HG03354 (cell line): ENCODE measurements around the gene STEAP3.
A peak's percentile ranks its signal among the peaks of the same experiment; 100 is the strongest.

Experiments
- ATAC-seq: cut with Tn5 transposase; IDR thresholded peaks from one replicate; pipeline ENCODE4 v1.9.1; 2021; ENCODE audit warnings: mild to moderate bottlenecking; ENCODE audit not compliant: unreplicated experiment, poor library complexity, severe bottlenecking

STEAP3 gene, protein sequence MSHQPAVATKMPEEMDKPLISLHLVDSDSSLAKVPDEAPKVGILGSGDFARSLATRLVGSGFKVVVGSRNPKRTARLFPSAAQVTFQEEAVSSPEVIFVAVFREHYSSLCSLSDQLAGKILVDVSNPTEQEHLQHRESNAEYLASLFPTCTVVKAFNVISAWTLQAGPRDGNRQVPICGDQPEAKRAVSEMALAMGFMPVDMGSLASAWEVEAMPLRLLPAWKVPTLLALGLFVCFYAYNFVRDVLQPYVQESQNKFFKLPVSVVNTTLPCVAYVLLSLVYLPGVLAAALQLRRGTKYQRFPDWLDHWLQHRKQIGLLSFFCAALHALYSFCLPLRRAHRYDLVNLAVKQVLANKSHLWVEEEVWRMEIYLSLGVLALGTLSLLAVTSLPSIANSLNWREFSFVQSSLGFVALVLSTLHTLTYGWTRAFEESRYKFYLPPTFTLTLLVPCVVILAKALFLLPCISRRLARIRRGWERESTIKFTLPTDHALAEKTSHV

DNA sequence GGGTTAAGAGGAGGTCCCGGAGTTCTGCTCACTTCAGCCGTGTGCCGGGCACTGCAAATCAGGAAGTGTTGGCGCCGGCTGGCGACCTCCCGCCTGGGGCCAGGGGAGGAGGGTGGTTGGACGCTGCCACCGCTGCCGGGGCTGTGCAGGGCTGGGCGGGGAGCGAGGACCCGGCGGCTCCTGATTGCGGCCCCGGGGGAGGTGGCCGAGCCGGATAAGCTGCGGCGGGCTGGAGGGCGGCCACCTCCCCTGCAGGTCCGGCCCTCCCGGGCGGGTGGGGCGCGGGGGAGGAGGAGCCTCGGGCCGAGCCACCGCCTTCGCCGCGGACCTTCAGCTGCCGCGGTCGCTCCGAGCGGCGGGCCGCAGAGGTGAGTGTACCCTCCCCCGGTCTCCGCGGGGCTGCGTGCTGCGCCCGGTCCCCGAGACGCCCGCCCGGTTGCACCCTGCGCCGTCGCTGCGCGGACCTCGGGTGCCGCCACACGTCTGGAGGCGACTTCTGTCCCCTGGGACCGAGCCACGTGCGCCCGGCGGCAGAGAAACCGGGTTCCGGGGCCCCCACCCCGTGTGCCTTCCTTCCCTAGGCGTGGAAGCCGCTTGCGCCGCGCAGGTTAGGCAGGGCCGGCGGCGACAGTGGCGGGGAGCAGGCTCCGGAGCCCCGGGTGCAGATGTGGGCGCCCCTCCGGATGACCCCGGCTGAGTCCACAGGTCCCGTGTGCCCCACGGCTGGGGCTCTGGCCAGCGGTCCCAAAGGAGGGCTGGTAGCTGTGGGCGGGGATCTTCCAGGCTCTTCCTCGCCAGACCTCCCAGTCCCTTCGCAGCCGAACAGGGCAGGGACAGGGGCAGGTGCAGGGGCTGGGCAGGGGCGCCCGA, at the start of gene STEAP3:
TSS of gene STEAP3 (plus strand) at position 314 of the 870 bp plus-strand sequence. CDS start 7,179 bp downstream, outside the sequence.
- peak; percentile 78 for ATAC-seq

- peak; percentile 82 for ATAC-seq
Measured at GRCh38 chr2:119174216-119174992, 49.2 kb upstream of the STEAP3 start.

GRCh38 chr2:119174993-119175347, 48.7 kb upstream of the STEAP3 start:
- ATAC-seq, result no peak

- no peak for ATAC-seq
Measured at GRCh38 chr2:119175517-119175916, 48.1 kb upstream of the STEAP3 start.

DNA sequence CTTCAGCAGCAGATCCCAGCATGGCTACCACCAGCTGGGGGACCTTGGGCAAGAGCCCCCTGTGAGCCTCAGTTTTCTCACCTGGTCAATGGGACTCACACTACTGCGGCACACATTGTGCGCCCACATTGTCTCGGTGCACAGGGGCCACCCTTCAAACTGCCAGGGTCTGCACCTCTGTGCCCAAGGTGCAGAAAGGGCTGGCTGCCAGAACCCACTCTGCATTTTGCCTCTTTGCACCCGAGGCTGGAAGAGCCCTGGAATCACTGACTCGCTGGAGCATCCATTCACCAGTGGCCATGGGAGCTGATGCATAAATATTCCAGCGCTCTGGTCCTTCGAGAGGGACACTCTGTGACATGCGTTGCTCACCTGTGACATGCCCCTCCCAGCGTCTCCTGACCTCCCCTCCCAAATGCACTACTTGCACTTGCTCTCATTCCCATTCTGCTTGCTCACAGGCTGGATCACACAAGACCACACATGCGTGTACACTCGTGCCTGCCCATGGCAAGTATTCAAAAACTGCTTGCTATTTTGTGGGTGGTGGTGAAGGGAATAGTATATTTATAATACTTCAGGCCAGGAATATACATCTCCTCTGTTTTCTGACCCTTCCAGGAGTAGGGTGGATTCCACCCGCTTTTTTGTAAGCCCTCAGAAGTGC, 46.3 kb upstream of the STEAP3 start:
- no peak for ATAC-seq

GRCh38 chr2:119177838-119178190, 45.8 kb upstream of the STEAP3 start:
- ATAC-seq, result no peak

- ATAC-seq, result no peak
Measured at GRCh38 chr2:119178776-119179175, 44.9 kb upstream of the STEAP3 start.

DNA sequence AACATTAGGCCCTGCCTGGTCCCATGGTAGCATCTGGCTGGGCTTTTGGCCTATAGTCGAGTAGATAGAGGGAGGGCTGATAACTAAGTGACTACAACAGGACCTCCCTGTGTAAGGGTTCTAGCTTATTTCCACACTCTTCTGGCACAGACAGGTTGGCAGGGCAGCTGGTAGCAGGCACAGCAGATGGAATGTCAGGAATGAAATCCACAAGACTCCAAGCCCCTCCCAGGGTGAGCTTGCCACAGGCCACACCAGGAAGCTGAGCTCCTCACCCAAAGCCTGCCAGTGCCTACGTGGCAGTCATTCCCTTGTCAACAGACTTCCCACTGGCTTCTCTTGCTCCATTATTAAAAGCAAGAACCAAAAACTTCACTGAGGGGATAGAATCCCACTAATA, 44.4 kb upstream of the STEAP3 start:
- no peak for ATAC-seq

GRCh38 chr2:119179991-119180390, 43.6 kb upstream of the STEAP3 start:
- ATAC-seq, result no peak

- ATAC-seq, result no peak
Measured at GRCh38 chr2:119180892-119181291, 42.7 kb upstream of the STEAP3 start.

GRCh38 chr2:119181391-119181790, 42.2 kb upstream of the STEAP3 start:
- ATAC-seq, result no peak

GRCh38 chr2:119181791-119182445, 41.7 kb upstream of the STEAP3 start:
- no peak for ATAC-seq

- ATAC-seq, result no peak
Measured at GRCh38 chr2:119184512-119184911, 39.1 kb upstream of the STEAP3 start.

GRCh38 chr2:119190321-119191111, 33.1 kb upstream of the STEAP3 start:
- no peak for ATAC-seq

DNA sequence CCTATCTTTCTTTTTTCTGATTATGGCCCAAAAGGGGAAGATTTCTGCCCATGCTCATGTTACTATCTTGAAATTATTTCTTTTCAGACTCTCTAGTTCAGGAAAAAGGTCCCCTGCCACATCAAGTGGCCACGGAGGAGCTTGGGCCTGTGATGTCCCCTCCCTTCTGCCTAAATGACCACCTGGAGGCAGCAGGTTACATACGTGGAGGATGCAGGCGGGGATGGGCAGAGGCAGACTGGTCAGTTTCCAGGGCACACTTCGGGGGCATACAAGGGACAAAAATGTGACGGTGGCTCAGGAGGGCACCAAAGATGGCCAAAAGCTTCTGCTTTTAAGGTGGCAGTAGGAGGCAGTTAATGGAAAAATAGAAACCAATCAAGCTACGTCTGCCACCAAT, 30.7 kb upstream of the STEAP3 start:
- ATAC-seq, result no peak

DNA sequence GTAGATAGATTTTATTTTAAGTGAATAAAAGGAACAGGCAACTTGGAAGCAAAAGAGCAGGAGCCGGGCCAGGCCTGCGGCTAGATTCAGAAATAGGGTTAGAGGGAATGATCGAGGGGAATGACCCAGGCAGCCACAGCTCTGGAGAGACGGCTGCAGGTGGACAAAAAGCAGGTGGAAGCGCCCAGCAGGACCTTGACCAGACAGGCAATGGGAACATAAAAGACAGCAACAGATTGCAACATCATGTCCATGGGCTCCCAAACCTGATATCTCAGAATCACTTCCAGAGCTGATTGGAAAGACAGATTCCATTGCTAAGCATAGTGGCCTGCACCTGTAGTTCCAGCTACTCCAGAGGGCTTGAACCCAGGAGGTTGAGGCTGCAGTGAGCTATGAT, 28.6 kb upstream of the STEAP3 start:
- no peak for ATAC-seq

DNA sequence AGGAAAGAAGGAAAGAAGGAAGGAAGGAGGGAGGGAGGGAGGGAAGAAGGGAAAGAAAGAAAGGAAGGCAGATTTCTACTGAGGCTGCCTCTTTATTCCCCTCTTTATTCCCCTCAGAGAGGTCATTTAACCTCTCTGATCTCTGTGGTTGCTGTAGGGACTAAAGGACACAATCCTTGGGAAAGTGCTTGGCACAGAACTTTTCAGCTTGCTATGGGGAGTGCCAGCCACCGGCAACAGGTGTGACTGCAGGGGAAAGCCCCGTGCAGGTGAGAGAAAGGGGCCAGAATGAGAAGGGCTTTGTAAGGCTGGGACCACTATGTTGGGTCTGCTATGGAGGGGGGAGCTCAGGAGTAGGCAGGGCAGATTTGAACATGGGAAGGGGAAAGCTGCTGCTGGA, 27.7 kb upstream of the STEAP3 start:
- no peak for ATAC-seq
